Keratinocyte (primary cell): Measurements from ENCODE around the gene ATXN10.

ENCODE experiments used
- EZH2 ChIP-seq: IDR thresholded peaks from one replicate; pipeline ENCODE4 v1.6.1; 2012; ENCODE audit warnings: inconsistent platforms, mild to moderate bottlenecking, low read length, moderate library complexity
- TF ChIP-seq, protein P1 (sequence below), 3 experiments: IDR thresholded peaks in 1 of 3; conservative IDR thresholded peaks in 1 of 3; optimal IDR thresholded peaks in 1 of 3; 2 replicates in 2 of 3; 3 replicates in 1 of 3; pipeline versions ENCODE3 to v1.5.1; 2011; ENCODE audit warnings: low read length in 3 of 3, mild to moderate bottlenecking in 3 of 3, moderate library complexity in 2 of 3, control low read depth in 1 of 3, inconsistent platforms in 1 of 3; ENCODE audit not compliant: insufficient read depth in 2 of 3; ENCODE audit errors: extremely low read depth in 1 of 3

DNA sequence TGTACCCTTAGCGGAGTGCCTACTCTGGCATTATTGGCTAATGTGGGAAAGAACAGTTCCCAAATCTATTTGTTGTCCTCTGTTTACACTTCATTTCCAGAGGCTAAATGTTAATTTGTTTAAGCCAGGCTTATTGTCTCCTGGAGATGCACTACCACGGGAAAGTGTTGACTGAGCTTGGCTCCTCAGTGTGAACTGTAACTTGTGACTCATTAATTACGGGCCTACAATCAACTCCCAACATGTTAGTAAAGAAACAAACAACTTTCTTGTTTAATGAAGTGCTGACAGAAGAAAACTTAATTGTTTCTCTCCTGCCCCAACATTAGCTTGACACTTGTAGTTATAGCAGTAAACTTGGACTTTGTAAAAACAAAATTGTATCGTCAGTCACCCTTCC, 130.4 kb downstream of the ATXN10 start:
- TF ChIP-seq, protein P1, sequence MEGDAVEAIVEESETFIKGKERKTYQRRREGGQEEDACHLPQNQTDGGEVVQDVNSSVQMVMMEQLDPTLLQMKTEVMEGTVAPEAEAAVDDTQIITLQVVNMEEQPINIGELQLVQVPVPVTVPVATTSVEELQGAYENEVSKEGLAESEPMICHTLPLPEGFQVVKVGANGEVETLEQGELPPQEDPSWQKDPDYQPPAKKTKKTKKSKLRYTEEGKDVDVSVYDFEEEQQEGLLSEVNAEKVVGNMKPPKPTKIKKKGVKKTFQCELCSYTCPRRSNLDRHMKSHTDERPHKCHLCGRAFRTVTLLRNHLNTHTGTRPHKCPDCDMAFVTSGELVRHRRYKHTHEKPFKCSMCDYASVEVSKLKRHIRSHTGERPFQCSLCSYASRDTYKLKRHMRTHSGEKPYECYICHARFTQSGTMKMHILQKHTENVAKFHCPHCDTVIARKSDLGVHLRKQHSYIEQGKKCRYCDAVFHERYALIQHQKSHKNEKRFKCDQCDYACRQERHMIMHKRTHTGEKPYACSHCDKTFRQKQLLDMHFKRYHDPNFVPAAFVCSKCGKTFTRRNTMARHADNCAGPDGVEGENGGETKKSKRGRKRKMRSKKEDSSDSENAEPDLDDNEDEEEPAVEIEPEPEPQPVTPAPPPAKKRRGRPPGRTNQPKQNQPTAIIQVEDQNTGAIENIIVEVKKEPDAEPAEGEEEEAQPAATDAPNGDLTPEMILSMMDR (optimal IDR thresholded peaks at IDR 0.05 in 1 of 3, IDR thresholded peaks at IDR 0.05 in 1 of 3, conservative IDR thresholded peaks at IDR 0.05 in 1 of 3; ENCODE audit: extremely low read depth in 1 of 3, insufficient read depth in 2 of 3, low read length in 3 of 3): no peak
- no peak for TF ChIP-seq EZH2
